ENCODE results near the gene FBLN1.

FBLN1 gene

DNA sequence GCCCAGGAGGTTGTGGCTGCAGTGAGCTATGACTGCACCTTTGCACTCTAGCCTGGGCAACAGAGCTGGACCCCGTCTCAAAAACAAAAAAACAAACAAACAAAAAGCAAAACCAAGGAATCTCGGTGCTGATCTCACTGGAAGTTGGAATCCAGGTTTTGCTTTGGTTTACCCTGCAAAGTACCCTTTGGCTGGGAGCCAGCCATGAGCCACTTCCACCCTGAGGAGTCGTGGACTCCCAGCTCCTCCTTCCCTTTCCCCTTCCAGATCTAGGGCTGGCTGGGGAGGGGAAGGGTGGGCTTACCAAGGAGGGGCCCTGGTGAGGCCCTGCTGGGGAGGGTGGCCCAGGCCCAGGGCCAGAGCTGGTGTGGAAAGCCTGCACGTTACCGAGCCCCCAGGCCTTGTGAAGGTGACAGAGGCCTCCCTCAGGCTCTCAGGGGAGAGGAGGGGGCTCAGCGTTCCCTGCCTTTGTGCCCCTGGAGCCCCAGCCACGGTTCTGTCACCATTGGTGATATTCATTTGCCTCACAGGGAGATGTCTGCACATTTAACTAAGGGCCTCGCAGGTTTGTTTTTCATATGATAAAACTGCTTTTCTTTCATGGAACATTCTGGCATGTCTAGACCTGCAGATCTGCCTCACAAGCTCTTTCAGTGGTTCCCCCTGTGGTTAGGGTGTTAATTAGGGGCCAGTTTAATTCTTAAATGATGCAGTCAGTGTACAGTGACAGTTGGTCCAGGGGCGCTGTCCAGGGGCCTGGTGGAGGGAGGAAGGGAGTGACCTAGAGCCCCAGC lies 29.0 kb downstream of the FBLN1 start:
- Histone ChIP-seq H3K36me3 (ENCODE audit: control insufficient read depth, insufficient read depth, low read length) (no peaks in the 10 kb centered on the region), H3K79me2 (peaks cover 3% of the 10 kb centered on the region), H3K27me3 (ENCODE audit: control insufficient read depth, insufficient read depth, low read length) (no peaks in the 10 kb centered on the region), H3K27ac (peak overlapping the region; percentile 63), H3K9me3 (ENCODE audit: control insufficient read depth, low read length) (no peaks in the 10 kb centered on the region), H3K4me2 (ENCODE audit: low read length) (no peak overlapping the region), H2AFZ (no peak overlapping the region), H3K4me1 (peaks cover 29% of the 10 kb centered on the region), H3K4me3 (ENCODE audit: low read depth, low read length) (no peak overlapping the region), H3K9ac (no peak overlapping the region)
- no peak for TF ChIP-seq CTCF (IDR thresholded peaks at IDR 0.05)

- Histone ChIP-seq H3K79me2 (peaks cover 3% of the 10 kb centered on the region), H3K9ac (no peak overlapping the region), H3K4me3 (ENCODE audit: low read depth, low read length) (no peak overlapping the region), H2AFZ (no peak overlapping the region), H3K4me2 (ENCODE audit: low read length) (no peak overlapping the region), H3K27me3 (ENCODE audit: control insufficient read depth, insufficient read depth, low read length) (no peaks in the 10 kb centered on the region), H3K27ac (peak overlapping the region; percentile 63), H3K36me3 (ENCODE audit: control insufficient read depth, insufficient read depth, low read length) (no peaks in the 10 kb centered on the region), H3K9me3 (ENCODE audit: control insufficient read depth, low read length) (no peaks in the 10 kb centered on the region), H3K4me1 (peaks cover 34% of the 10 kb centered on the region)
- TF ChIP-seq CTCF (IDR thresholded peaks at IDR 0.05): no peak
Observed at GRCh38 chr22:45532235-45532631, 29.6 kb downstream of the FBLN1 start.

DNA sequence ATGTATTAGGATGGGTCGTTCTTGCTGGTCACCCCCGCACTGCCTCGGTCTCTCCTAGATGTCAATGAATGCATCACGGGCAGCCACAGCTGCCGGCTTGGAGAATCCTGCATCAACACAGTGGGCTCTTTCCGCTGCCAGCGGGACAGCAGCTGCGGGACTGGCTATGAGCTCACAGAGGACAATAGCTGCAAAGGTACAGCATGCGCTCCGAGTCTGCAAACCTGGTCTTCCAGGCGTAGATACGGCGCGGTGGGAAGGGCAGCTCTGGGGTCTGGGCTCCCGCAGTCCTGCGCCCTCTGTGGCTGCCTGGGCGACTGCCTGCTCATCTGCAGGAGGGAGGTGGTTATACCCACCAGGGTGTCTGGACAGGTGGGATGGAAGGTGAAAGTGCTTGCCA lies 31.0 kb downstream of the FBLN1 start:
- H3K9me3 ChIP-seq (ENCODE audit: control insufficient read depth, low read length): no peaks in the 10 kb centered on the region
- peak overlapping the region; percentile 39 for H3K27ac ChIP-seq
- H3K4me1 ChIP-seq: peaks cover 44% of the 10 kb centered on the region
- H3K4me3 ChIP-seq (ENCODE audit: low read depth, low read length): no peak overlapping the region
- H3K4me2 ChIP-seq (ENCODE audit: low read length): no peak overlapping the region
- H2AFZ ChIP-seq: no peak overlapping the region
- H3K27me3 ChIP-seq (ENCODE audit: control insufficient read depth, insufficient read depth, low read length): no peaks in the 10 kb centered on the region
- peaks cover 3% of the 10 kb centered on the region for H3K79me2 ChIP-seq
- H3K9ac ChIP-seq: no peak overlapping the region
- H3K36me3 ChIP-seq (ENCODE audit: control insufficient read depth, insufficient read depth, low read length): no peaks in the 10 kb centered on the region
- TF ChIP-seq CTCF (IDR thresholded peaks at IDR 0.05): no peak

DNA sequence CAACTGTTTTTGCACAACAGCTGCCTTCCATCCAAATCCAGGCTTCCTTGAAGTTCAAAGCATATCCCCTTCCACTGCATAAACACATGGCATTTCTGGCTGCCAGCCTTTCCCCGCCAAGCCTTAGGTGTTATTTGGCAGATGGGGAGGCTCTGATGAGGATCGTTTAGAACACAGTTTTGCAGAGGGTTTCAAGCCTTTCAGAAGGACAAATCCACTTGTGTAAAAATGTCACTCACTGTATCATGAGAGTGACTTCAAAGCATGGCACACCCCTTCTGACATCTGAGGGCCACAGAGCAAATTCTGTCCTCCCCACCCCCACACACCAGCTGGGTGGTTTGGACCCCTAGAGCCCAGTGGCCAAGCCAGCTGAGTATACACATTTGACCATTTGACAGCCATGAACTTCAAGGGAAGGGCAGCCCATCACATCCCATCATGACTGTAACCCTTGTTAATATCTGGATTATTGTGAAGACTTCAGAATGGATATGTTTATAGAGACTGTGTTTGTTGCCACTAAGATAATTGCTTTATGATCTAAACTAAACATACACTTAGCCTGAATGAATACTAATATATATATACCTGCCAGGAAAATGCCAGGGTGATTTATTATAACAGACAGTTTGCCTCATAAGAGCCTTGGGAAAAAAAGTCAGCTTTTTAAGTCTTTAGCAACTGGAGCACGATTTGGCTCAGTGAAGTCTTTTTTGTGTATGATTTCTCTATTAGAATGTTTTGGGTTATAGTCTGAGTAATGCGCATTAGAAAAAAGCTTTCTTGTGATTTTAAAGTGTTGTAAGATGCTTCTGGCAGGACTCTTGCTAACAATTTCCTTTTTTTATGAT lies 31.9 kb downstream of the FBLN1 start:
- Histone ChIP-seq H3K9ac (no peak overlapping the region), H3K4me3 (ENCODE audit: low read depth, low read length) (no peak overlapping the region), H3K9me3 (ENCODE audit: control insufficient read depth, low read length) (no peaks in the 10 kb centered on the region), H3K79me2 (peaks cover 5% of the 10 kb centered on the region), H3K27me3 (ENCODE audit: control insufficient read depth, insufficient read depth, low read length) (no peaks in the 10 kb centered on the region), H3K36me3 (ENCODE audit: control insufficient read depth, insufficient read depth, low read length) (no peaks in the 10 kb centered on the region), H2AFZ (no peak overlapping the region), H3K27ac (peak overlapping the region; percentile 32), H3K4me2 (ENCODE audit: low read length) (no peak overlapping the region), H3K4me1 (peaks cover 50% of the 10 kb centered on the region)
- TF ChIP-seq CTCF (IDR thresholded peaks at IDR 0.05): no peak
